Glomerular endothelial cell (primary cell): ENCODE data around the gene HMCES. TPM values are rescaled to one million over a fixed set of nuclear protein-coding genes. Genes with fewer than 3 reads are reported as not detected.
"Not testable (repeated sequence)": the region's sequence is repeated elsewhere in the genome, so short reads cannot be mapped to it uniquely, and the experiment has no call there.

Experiments
- DNase-seq: peaks from one replicate; pipeline ENCODE4 v3.0.0-alpha.2; 2011; ENCODE audit warnings: low read depth, low spot score; ENCODE audit errors: extremely low read depth
- total RNA-seq: library from RNA; depleted of rRNA; stranded (reverse); fragments of >200 nt; gene quantifications from 2 replicates; pipeline ENCODE4 v1.2.3, GENCODE V29; 2015

The HMCES gene
- total RNA-seq, 1 donor from 2014 or later, result 30.0 TPM

DNA sequence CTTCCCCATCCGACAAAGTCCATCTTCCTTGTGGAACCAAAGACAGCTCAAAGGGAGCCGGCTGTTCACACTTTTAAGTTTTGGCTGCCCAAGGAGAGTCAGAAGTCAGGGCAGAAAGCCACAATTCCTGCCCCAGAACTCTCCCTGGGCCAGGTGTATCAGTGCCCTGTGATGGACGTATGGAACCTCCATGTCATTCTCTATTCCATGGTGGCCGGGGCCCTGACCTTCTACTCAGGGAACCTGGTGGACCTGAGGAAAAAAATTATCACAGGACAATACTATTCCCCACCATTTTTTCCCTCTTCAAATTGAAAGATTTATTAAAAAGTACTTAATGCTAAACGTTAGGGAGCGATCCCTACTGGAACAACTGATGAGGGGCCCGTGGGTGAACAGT is 66.6 kb downstream of the HMCES start:
- no peak for DNase-seq

DNA sequence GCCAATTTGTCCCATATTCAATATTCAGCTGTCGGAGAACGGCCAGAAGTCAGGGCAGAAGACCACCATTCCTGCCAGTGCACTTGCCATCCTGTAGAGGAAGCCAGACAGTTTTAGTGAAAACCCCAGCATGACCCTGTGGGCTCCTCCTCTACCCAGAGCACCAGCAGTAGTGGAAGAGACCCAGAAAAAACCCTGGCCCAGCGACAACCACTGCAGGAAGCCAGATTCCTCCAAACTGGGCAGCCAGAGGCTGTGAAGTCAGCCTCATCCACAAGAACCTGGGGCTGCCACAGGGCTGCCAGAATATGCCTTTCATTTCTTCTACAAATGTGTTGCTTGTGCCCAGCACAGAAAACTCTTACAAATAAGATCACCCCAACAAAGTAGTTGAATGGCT is 67.3 kb downstream of the HMCES start:
- DNase-seq, result no peak

DNA sequence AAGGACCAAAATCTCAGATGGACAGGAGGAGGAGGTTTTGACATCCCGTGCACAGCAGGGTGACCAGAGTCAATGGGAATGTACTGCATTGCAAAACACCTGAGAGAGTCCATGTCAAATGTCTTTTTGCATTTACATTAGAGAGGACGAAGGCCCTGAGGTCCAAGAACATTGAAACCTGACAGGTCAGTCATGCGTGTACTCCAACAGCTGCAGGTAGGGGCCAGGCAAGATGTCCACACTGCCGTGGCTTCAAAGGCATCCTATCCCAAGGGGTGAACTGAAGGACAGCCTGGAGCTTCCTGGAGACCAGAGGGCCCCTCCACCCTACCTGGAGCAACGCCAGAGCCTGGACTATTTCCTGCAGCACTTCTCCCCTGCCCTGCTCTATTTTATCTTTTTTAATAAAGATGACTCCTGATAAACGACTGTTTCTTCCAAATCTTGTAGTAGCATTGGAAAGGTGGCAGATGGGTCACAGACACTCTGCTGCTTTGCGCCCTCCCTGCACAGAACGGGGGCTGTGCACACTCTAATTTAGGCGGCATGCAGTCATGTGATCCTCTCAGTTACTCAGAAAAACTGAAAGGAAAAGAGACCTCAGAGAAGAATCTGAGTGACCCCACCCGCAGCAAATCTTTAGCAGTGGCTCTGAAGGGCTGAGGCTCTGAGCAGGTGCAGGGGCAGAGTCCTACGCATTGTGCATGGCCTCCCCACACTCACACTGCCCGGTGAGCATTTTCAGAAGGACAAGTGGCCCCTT is 68.2 kb downstream of the HMCES start:
- no peak for DNase-seq

DNA sequence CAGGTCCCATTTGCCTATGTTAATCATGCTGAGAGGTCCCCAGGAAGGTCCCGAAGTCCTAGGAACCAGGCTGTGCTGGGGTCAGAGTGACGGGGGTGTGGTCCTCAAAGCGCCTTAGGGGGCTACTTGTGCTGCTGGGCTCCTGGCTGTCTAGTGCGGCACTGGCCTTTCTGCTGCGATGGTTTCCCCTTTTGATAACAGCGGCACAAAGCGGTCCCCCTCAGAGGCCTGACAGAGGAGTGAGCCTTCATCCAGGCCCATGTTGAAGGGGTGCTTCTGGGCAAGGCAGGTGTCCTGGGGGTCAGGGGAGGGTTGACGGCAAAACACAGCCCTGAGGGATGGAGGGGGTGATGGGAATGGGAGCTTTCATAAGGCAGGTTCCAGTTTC is 68.8 kb downstream of the HMCES start:
- DNase-seq, result no peak

DNA sequence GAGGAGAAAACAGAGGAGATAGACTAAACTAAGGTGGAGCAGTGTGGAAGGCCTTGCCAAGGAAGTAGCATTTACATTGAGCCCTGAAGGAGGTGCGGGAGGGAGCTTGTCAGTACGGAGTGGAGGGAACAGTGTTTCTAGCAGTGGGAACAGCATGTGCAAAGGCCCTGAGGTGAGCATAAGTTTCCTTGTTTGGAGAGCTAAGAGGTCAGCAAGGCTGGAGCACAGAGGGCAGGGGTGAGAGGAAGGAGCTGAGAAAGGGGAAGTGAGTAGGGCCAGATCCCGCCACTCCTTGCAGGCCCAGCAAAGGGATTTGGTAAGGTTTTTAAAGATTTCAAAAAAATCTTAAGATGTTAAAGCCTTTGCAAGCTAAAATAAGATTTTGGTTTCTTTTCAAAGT is 70.1 kb downstream of the HMCES start:
- DNase-seq, result no peak

DNA sequence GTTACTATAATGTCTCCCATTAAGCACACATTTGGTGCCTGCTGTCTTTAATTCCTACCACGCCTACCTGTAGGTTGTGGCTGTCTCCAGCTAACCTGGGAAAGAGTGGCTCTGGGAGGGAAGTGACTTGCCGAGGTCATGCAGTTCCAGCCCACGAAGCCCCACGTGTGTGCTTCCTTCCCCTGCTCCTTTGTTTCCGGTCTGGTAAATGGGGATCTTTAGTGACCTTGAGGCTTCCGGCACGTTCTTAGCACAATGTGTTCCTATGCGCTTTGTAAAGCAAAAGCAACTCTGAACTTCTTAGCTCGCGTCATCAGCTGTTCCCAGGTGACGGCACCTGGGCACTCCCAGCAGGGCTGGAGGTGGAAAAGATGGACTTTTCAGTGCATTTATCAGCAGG is 70.5 kb downstream of the HMCES start:
- DNase-seq, result not testable (repeated sequence)

DNA sequence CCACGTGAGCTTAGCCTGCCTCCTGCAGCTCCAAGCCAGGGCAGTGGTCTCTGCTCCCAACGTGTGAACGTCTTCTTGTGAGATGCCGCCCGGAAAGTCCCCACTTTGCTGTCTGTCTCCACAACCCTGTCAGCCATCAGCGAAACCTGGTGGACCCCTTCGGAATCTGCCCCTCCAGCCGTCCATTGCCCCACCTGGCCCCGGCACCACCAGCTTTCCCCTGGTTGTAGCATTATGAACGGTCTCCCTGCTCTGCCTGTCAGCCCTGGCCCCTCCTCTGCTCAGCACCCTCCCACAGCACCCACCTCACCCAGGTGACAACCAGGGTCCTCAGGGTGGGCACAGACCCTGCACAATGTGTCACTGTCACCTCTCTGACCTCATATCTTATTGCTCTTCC is 71.1 kb downstream of the HMCES start:
- DNase-seq, result no peak

DNA sequence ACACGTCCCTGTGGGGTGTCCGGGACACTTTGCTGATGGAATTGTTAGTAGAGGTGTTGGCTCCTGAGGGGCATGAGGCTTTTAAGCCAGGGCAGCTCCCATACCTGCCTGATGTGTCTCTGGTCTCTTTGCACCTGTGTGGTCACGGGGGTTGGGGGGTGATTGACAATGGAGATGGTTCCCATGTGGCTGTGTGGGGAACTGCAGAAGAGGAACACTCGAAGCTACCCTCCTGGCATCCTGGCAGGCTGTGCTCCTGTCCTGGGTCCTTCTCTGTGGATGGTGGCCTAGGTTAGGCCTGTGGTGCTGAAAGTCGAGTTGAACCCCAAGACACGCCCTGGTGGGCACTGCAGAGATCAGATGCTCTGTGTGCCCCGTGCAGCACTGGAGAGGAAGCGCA is 73.4 kb downstream of the HMCES start:
- no peak for DNase-seq

DNA sequence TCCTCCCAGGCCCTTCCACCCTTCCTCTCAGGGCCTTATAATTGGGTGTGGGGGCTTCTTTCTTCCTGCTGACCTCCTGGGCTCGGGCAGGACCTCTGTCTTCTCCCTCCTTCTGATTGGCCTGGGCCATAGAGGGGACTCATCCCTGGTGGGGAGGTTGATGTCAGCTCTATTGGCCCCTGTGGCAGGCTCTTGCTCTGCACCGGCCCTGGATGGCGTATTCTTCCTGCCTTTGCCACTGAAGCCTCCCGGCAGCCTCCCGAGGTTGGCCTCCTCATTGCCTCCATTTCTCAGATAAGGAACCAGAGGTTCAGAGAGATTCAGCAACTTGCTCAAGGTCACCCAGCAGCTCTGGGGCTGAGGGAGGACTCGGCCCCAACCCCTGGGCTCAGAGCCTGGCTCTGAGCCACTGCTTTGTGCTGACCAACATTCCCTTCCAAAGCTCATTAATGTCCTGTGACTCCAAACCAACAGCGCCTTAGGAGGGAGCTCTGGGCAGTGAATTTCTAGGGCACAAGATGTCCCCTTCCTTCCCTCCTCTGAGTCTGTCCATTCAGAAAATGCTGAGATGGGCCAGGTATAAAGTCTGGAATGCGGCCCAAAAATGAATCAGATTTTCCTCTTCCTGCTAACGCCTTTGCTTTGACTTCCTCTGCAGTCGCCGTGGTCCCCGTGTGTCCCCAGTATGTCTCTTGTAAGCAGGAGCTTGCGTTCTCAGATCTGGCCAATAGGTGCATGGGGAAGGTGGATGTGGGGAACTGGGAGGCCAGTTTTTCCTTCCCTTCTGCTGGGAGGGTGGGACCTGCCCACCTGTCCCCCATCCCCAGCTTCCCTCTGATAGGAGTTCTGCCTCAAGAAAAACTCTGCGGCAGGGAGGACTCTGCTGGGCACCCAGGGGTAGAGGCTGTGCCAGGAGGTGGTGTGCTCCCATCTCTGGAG is 74.2 kb downstream of the HMCES start:
- DNase-seq, result peak; percentile 10

DNA sequence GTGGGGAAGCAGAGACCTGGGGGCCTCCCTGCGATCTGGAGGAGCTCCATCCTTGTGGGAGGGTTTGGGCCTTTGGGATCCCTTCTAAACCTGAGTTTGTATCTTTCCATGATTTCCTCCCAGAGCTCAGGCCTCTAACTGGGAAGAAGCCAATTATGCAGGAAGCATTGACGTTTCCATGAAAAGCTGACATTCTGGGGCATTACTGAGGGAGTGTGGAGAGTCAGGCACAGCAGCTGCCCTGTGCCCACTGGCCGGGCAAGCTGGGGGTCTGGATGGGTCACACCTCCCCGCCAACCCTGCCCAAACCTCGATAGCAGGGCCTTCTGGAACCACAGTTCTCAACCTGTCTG is 74.9 kb downstream of the HMCES start:
- no peak for DNase-seq

Other genes starting within 250 kb of the HMCES start
- gene GP9, start 218.1 kb upstream of the HMCES start, total RNA-seq, result not detected in 2 replicates
- gene RAB43, start 157.1 kb upstream of the HMCES start, total RNA-seq, result 35.8 and 39.2 TPM in 2 replicates
- 21.6 and 25.1 TPM in 2 replicates for gene ISY1, start 117.8 kb upstream of the HMCES start, total RNA-seq
- 184 and 187 TPM in 2 replicates for gene CNBP, start 95.0 kb upstream of the HMCES start, total RNA-seq
- gene COPG1, start 29.3 kb upstream of the HMCES start, total RNA-seq, result 175 and 219 TPM in 2 replicates
- gene EFCAB12, start 149.8 kb downstream of the HMCES start, total RNA-seq, result under 0.01 and 0.12 TPM in 2 replicates
- gene MBD4, start 161.1 kb downstream of the HMCES start, total RNA-seq, result 15.0 and 18.4 TPM in 2 replicates
- gene IFT122, start 161.4 kb downstream of the HMCES start, total RNA-seq, result 16.6 and 22.8 TPM in 2 replicates
- gene RHO, start 249.8 kb downstream of the HMCES start, total RNA-seq, result not detected in 2 replicates